ENCODE measurements around the gene TPGS1.

The TPGS1 gene

DNA sequence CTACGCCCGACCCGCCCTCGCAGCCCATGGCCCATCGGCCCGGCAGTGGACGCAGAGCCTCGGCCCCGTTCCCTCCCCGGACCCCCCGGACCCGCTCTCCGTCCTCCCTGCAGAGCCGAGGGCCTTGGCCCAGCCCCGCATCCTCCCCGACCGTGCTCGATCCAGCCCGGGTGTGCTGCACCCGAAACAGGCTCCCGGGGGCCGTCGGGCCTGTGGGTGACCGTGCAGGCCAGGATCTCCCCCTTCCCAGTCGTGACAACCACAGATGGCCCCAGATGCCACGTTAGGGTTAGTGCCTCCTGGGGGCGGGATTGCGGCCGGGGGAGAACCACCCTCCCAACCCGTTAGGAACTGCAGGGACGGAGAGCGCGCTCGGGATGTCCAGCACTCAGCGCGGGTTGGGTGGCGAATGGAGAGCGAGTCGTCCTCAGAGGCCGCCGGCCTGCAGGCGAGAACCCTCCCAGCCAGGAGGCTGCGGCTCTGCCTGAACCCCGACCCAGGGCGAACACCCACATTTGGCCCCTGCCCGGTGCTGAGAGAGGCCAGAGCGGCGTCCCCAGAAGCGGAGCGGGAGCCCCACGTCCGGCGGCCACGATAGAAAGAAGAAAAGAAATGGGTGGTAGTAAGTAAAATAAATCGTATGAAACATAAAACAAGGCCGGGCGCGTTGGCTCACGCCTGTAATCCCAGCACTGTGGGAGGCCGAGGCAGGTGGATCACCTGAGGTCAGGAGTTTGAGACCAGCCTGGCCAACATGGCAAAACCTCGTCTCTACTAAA lies 17.7 kb upstream of the TPGS1 start:
- no peaks in the 10 kb centered on the region for H3K27me3 ChIP-seq (ENCODE audit: insufficient read depth, low read length)
- H3K27ac ChIP-seq (ENCODE audit: low read depth, low read length), result no peak overlapping the region
- H3K79me2 ChIP-seq (ENCODE audit: control insufficient read depth, insufficient read depth, low read length, unreplicated experiment), result no peaks in the 10 kb centered on the region
- peak overlapping the region; percentile 68 for H2AFZ ChIP-seq (ENCODE audit: low read length, unreplicated experiment)
- peaks cover 11% of the 10 kb centered on the region for H3K4me1 ChIP-seq (ENCODE audit: control insufficient read depth, insufficient read depth, low read length, unreplicated experiment)
- H3K4me3 ChIP-seq (ENCODE audit: low read depth, low read length), result peak overlapping the region; percentile 83
- no peaks in the 10 kb centered on the region for H3K36me3 ChIP-seq (ENCODE audit: insufficient read depth, low read length)

DNA sequence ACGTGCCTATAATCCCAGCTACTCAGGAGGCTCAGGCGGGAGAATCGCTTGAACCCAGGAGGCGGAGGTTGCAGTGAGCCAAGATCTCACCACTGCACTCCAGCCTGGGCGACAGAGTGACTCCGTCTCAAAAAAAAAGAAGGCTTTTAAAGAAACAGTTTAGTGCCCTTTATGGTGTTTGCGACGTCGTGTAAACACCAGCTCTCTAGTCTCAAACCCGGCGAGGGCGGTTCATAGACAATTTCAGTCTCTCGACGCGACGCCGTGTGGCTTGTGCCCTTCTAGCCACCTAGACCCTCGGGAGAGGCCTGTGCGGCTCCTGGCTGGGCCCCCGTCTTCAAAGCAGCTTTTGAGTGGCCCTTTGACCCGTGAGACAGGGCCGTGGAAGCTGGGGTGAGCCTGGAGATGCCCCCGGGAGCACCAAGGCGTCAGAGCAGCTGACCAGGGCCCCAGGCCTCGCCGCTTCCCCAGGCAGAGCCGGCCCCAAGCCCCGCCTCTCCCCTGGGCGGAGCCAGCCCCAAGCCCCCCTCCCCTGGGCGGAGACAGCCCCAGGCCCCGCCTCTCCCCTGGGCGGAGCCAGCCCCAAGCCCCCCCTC lies 16.1 kb upstream of the TPGS1 start:
- Histone ChIP-seq H2AFZ (ENCODE audit: low read length, unreplicated experiment) (no peak overlapping the region), H3K4me1 (ENCODE audit: control insufficient read depth, insufficient read depth, low read length, unreplicated experiment) (peaks cover 3% of the 10 kb centered on the region), H3K27me3 (ENCODE audit: insufficient read depth, low read length) (peaks cover 4% of the 10 kb centered on the region; the same call in 1 of the 2 replicates), H3K27ac (ENCODE audit: low read depth, low read length) (no peak overlapping the region), H3K4me3 (ENCODE audit: low read depth, low read length) (no peak overlapping the region), H3K79me2 (ENCODE audit: control insufficient read depth, insufficient read depth, low read length, unreplicated experiment) (no peaks in the 10 kb centered on the region), H3K36me3 (ENCODE audit: insufficient read depth, low read length) (no peaks in the 10 kb centered on the region)

DNA sequence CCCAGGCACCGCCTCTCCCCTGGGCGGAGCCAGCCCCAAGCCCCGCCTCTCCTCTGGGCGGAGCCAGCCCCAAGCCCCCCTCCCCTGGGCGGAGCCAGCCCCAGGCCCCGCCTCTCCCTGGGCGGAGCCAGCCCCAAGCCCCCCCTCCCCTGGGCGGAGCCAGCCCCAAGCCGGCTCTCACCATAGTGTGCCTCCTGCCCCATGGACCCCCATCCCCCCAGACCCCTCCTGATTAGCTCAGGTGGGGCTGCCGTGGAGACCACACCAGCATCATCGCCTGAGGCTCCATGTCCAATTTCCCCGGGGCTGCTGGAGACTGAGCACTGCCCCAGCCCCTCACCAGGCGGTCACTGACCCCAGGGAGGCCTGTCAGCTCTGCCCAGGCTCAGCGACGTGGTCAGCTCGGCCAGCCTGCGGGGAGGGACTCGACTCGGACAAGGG lies 15.2 kb upstream of the TPGS1 start:
- H3K27ac ChIP-seq (ENCODE audit: low read depth, low read length), result no peak overlapping the region
- no peak overlapping the region for H3K4me3 ChIP-seq (ENCODE audit: low read depth, low read length)
- H2AFZ ChIP-seq (ENCODE audit: low read length, unreplicated experiment), result no peak overlapping the region
- peaks cover 2% of the 10 kb centered on the region for H3K4me1 ChIP-seq (ENCODE audit: control insufficient read depth, insufficient read depth, low read length, unreplicated experiment)
- H3K79me2 ChIP-seq (ENCODE audit: control insufficient read depth, insufficient read depth, low read length, unreplicated experiment), result no peaks in the 10 kb centered on the region
- H3K36me3 ChIP-seq (ENCODE audit: insufficient read depth, low read length), result no peaks in the 10 kb centered on the region
- H3K27me3 ChIP-seq (ENCODE audit: insufficient read depth, low read length), result peaks cover 5% of the 10 kb centered on the region; the same call in 1 of the 2 replicates

DNA sequence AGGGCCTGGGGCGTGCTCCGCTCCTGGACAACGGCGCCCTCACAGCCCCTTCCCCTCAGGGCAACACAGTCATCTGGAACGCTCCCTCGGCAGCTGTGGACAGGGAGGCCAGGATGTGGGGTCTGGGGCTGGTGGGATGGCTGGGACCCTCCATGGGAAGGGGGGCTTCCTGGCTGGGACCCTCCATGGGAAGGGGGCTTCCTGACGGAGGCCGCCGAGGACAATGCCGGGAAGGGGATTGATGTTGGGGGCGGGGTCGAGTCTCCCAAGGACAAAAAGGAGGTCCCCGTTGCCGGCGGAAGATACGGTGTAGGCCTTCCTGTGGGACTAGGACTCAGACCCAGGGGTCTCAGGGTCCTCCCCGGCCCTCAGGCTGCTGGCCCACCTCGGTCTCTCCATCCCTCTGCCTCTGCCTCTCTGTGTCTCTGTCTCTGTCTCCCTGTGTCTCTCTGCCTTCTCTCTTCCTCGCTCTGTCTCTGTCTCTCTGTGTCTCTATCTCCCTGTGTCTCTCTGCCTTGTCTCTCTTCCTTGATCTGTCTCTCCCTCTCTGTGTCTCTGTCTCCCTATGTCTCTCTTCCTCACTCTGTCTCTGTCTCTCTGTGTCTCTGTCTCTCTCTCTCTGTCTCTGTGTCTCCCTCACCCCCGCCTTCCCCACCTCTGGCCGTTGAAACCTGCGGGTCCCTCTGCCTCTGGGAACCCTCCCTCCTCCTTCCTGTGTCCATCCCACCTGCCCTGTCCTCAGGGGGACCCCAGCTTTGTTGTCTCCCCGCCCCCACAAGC lies 13.7 kb upstream of the TPGS1 start:
- Histone ChIP-seq H2AFZ (ENCODE audit: low read length, unreplicated experiment) (no peak overlapping the region), H3K79me2 (ENCODE audit: control insufficient read depth, insufficient read depth, low read length, unreplicated experiment) (no peaks in the 10 kb centered on the region), H3K4me3 (ENCODE audit: low read depth, low read length) (no peak overlapping the region), H3K36me3 (ENCODE audit: insufficient read depth, low read length) (no peaks in the 10 kb centered on the region), H3K27ac (ENCODE audit: low read depth, low read length) (no peak overlapping the region), H3K27me3 (ENCODE audit: insufficient read depth, low read length) (peaks cover 13% of the 10 kb centered on the region; the same call in 1 of the 2 replicates), H3K4me1 (ENCODE audit: control insufficient read depth, insufficient read depth, low read length, unreplicated experiment) (peaks cover 2% of the 10 kb centered on the region)

DNA sequence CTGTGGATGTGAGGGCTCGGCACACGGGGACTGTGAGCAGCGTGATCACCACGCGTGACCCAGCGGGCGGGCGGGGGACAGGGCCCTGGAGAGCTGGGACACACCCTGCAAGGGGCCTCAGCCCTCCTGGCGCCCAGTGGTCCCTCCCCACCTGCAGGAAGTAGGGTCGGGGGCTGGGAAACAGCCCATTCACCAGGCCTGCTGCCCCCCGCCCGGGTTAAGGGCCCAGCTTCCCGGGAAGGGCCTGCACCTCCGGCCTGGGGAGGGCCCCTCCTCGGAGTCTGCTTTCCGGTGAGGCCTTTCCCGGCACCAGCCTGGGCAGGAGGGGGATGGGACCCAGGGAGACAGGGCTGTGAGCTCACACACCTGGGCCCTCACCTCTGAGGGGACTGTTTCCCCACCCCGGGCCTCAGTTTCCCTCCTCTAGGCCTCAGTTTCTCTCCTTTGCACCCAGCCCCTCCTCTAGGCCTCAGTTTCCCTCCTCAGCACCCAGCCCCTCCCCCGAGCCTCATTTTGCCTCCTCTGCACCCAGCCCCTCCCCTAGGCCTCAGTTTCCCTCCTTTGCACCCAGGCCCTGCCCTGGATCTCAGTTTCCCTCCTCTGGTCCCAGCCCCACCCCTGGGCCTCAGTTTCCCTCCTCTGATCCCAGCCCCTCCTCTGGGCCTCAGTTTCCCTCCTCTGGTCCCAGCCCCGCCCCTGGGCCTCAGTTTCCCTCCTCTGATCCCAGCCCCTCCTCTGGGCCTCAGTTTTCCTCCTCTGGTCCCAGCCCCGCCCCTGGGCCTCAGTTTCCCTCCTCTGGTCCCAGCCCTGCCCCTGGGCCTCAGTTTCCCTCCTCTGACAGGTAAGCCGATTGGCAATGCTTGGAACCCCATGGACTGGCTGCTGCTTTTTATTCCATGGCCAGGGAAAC lies 12.9 kb upstream of the TPGS1 start:
- H3K27me3 ChIP-seq (ENCODE audit: insufficient read depth, low read length), result peaks cover 13% of the 10 kb centered on the region; the same call in 1 of the 2 replicates
- no peaks in the 10 kb centered on the region for H3K36me3 ChIP-seq (ENCODE audit: insufficient read depth, low read length)
- H3K4me1 ChIP-seq (ENCODE audit: control insufficient read depth, insufficient read depth, low read length, unreplicated experiment), result peaks cover 2% of the 10 kb centered on the region
- H3K27ac ChIP-seq (ENCODE audit: low read depth, low read length), result no peak overlapping the region
- no peak overlapping the region for H3K4me3 ChIP-seq (ENCODE audit: low read depth, low read length)
- H3K79me2 ChIP-seq (ENCODE audit: control insufficient read depth, insufficient read depth, low read length, unreplicated experiment), result no peaks in the 10 kb centered on the region
- H2AFZ ChIP-seq (ENCODE audit: low read length, unreplicated experiment), result no peak overlapping the region

DNA sequence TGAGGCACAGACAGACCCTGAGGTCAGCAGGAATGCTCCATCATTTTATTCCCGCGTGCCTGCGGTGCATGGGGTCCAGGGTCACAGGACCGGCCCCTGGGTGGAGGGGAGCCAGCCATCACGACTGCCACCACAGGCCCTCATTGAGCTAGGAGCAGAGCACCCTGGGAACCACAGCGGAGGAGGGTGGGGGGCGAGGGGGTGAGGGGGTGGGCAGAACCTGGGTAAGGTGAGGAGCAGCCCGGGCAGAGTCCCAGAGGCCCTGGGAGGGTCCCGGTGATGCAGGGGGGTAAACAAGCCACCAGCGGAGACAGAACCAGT lies 12.3 kb upstream of the TPGS1 start:
- Histone ChIP-seq H3K27me3 (ENCODE audit: insufficient read depth, low read length) (peaks cover 13% of the 10 kb centered on the region; the same call in 1 of the 2 replicates), H2AFZ (ENCODE audit: low read length, unreplicated experiment) (no peak overlapping the region), H3K79me2 (ENCODE audit: control insufficient read depth, insufficient read depth, low read length, unreplicated experiment) (no peaks in the 10 kb centered on the region), H3K27ac (ENCODE audit: low read depth, low read length) (no peak overlapping the region), H3K4me3 (ENCODE audit: low read depth, low read length) (no peak overlapping the region), H3K36me3 (ENCODE audit: insufficient read depth, low read length) (no peaks in the 10 kb centered on the region), H3K4me1 (ENCODE audit: control insufficient read depth, insufficient read depth, low read length, unreplicated experiment) (peaks cover 2% of the 10 kb centered on the region)

DNA sequence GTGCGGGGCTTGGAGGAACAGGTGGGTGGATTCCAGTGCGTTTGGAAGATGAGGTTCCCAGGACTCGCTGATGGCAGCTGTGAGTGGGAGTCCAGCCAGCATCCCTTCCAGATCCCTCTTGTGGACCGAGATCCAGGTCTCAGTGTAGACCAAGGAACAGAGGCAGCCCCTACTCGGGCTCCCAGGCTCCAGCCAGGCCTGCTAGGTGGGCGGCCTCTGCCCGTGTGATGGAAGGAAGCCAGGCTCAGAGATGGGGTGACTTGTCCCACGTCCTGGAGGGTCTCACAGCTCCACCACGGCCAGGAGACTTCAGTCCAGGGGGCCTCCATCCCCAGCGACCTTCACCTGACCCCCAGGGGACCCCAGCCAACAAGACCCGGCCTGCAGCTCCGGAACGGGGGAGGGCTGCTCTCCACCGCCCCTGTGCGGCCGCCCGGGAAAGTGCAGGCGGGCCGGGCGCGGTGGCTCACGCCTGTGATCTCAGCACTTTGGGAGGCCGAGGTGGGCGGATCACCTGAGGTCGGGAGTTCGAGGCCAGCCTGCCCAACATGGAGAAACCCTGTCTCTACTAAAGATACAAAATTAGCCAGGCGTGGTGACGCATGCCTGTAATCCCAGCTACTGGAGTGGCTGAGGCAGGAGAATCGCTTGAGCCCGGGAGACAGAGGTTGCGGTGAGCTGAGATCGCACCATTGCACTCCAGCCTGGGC lies 11.7 kb upstream of the TPGS1 start:
- H3K4me3 ChIP-seq (ENCODE audit: low read depth, low read length), result no peak overlapping the region
- H3K27ac ChIP-seq (ENCODE audit: low read depth, low read length), result no peak overlapping the region
- no peaks in the 10 kb centered on the region for H3K79me2 ChIP-seq (ENCODE audit: control insufficient read depth, insufficient read depth, low read length, unreplicated experiment)

DNA sequence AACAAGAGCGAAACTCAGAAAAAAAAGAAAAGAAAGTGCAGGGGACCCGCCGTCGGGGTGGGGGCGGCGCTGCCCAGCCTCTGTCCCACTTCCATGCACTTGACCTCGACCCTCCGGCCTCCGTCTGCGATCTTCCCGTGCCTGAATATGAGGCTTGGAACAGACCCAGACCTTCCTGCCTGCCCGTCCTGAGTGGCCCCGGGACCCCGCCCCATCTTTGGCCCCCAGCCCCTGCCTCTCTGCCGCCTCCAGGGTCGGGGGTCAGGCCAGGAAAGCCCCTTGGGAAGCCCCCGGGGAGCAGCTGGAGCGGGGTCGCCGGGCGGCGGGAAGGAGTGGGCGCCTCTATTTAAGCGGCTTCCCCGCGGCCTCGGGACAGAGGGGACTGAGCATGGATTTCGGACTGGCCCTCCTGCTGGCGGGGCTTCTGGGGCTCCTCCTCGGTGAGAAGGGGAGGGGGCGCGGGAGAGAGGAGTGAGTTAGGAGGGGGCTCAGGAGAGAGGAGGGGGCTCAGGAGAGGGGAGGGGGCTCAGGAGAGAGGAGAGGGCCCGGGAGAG lies 11.1 kb upstream of the TPGS1 start, which contains the start of gene MADCAM1:
Gene MADCAM1, plus strand, starts transcription at position 375 of the 554 bp plus-strand sequence. Its CDS starts 14 bp downstream, at position 389.
- Histone ChIP-seq H3K27ac (ENCODE audit: low read depth, low read length) (no peak within 1 kb of the TSS), H3K4me1 (ENCODE audit: control insufficient read depth, insufficient read depth, low read length, unreplicated experiment) (no peaks in the 10 kb centered on the region), H3K4me3 (ENCODE audit: low read depth, low read length) (no peak within 1 kb of the TSS), H3K79me2 (ENCODE audit: control insufficient read depth, insufficient read depth, low read length, unreplicated experiment) (no peaks in the 10 kb centered on the region), H3K27me3 (ENCODE audit: insufficient read depth, low read length) (peaks cover 13% of the 10 kb centered on the region; the same call in 1 of the 2 replicates), H3K36me3 (ENCODE audit: insufficient read depth, low read length) (no peaks in the 10 kb centered on the region), H2AFZ (ENCODE audit: low read length, unreplicated experiment) (no peak within 1 kb of the TSS)

More for the DNA sequence above, 11.7 kb upstream of the TPGS1 start:
- Histone ChIP-seq H3K27me3 (ENCODE audit: insufficient read depth, low read length) (peaks cover 13% of the 10 kb centered on the region; the same call in 1 of the 2 replicates), H3K36me3 (ENCODE audit: insufficient read depth, low read length) (no peaks in the 10 kb centered on the region), H2AFZ (ENCODE audit: low read length, unreplicated experiment) (no peak overlapping the region), H3K4me1 (ENCODE audit: control insufficient read depth, insufficient read depth, low read length, unreplicated experiment) (no peaks in the 10 kb centered on the region)

DNA sequence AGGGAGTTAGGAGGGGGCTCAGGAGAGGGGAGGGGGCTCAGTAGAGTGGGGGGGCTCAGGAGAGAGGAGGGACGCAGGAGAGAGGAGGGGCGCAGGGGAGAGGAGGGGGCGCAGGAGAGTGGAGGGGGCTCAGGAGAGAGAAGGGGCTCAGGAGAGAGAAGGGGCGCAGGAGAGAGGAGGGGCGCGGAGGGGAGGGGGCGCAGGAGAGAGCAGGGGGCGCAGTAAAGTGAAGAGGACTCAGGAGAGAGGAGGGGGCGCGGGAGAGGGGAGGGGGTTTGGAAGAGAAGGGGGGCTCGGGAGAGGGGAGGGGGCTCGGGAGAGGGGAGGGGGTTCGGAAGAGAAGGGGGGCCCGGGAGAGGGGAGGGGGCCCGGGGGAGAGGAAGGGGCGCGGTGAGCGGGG lies 10.3 kb upstream of the TPGS1 start:
- Histone ChIP-seq H3K27ac (ENCODE audit: low read depth, low read length) (no peak overlapping the region), H3K36me3 (ENCODE audit: insufficient read depth, low read length) (no peaks in the 10 kb centered on the region), H3K4me3 (ENCODE audit: low read depth, low read length) (no peak overlapping the region), H3K79me2 (ENCODE audit: control insufficient read depth, insufficient read depth, low read length, unreplicated experiment) (no peaks in the 10 kb centered on the region), H2AFZ (ENCODE audit: low read length, unreplicated experiment) (no peak overlapping the region), H3K4me1 (ENCODE audit: control insufficient read depth, insufficient read depth, low read length, unreplicated experiment) (no peaks in the 10 kb centered on the region), H3K27me3 (ENCODE audit: insufficient read depth, low read length) (peaks cover 13% of the 10 kb centered on the region; the same call in 1 of the 2 replicates)
